Trophoblast cell (in vitro differentiated cells and primary cell): ENCODE data around the gene CACNA2D1.

Source experiments
- DNase-seq, 2 donors: peaks; one replicate each; pipeline ENCODE4 v3.0.0-alpha.2; 2016
- H2AFZ ChIP-seq: 2 replicates; pipeline ENCODE4 v1.6.1; 2013; ENCODE audit warnings: low read length, moderate library complexity, mild to moderate bottlenecking; ENCODE audit not compliant: insufficient read depth, poor library complexity
- H2AK5ac ChIP-seq: 2 replicates; pipeline ENCODE4 v1.6.1; 2013; ENCODE audit warnings: mild to moderate bottlenecking, low read length
- H2BK120ac ChIP-seq: 2 replicates; pipeline ENCODE4 v1.6.1; 2013; ENCODE audit warnings: low read length, mild to moderate bottlenecking, moderate library complexity; ENCODE audit not compliant: insufficient read depth, poor library complexity
- H2BK12ac ChIP-seq: 2 replicates; pipeline ENCODE4 v1.6.1; 2013; ENCODE audit warnings: mild to moderate bottlenecking, low read length, moderate library complexity
- H2BK5ac ChIP-seq: 2 replicates; pipeline ENCODE4 v1.6.1; 2013; ENCODE audit warnings: low read length, low read depth, moderate library complexity, mild to moderate bottlenecking; ENCODE audit not compliant: poor library complexity
- H3K14ac ChIP-seq: 2 replicates; pipeline ENCODE4 v1.6.1; 2013; ENCODE audit warnings: mild to moderate bottlenecking, low read length
- H3K18ac ChIP-seq: 2 replicates; pipeline ENCODE4 v1.6.1; 2013; ENCODE audit warnings: mild to moderate bottlenecking, low read length
- H3K23ac ChIP-seq: 2 replicates; pipeline ENCODE4 v1.6.1; 2013; ENCODE audit warnings: low read length
- H3K27ac ChIP-seq: 2 replicates; pipeline ENCODE4 v1.5.1; 2013; ENCODE audit warnings: low read depth, mild to moderate bottlenecking, inconsistent platforms, low read length, moderate library complexity
- H3K27me3 ChIP-seq: 2 replicates; pipeline ENCODE4 v1.6.1; 2013; ENCODE audit warnings: inconsistent platforms, mild to moderate bottlenecking, low read length, moderate library complexity; ENCODE audit not compliant: insufficient read depth
- H3K36me3 ChIP-seq, 2 experiments: 1 replicate in 1 of 2; 2 replicates in 1 of 2; pipeline ENCODE4 v1.6.1; 2013; ENCODE audit warnings: low read length in 2 of 2, mild to moderate bottlenecking in 2 of 2, moderate library complexity in 1 of 2; ENCODE audit not compliant: insufficient read depth in 2 of 2, control insufficient read depth in 1 of 2
- H3K4ac ChIP-seq: 2 replicates; pipeline ENCODE4 v1.6.1; 2013; ENCODE audit warnings: low read depth, mild to moderate bottlenecking, low read length, moderate library complexity
- H3K4me1 ChIP-seq, 2 experiments: 1 replicate in 1 of 2; 2 replicates in 1 of 2; pipeline ENCODE4 v1.6.1; 2013; ENCODE audit warnings: low read length in 2 of 2, mild to moderate bottlenecking in 2 of 2, moderate library complexity in 1 of 2; ENCODE audit not compliant: insufficient read depth in 2 of 2, control insufficient read depth in 1 of 2
- H3K4me2 ChIP-seq: 2 replicates; pipeline ENCODE4 v1.6.1; 2013; ENCODE audit warnings: inconsistent platforms, mild to moderate bottlenecking, low read length, moderate library complexity
- H3K4me3 ChIP-seq: 2 replicates; pipeline ENCODE4 v1.5.1; 2013; ENCODE audit warnings: mild to moderate bottlenecking, low read depth, low read length, inconsistent platforms
- H3K79me1 ChIP-seq: one replicate; pipeline ENCODE4 v1.6.1; 2013; ENCODE audit warnings: low read length
- H3K79me2 ChIP-seq: 2 replicates; pipeline ENCODE4 v1.6.1; 2013; ENCODE audit warnings: low read length, mild to moderate bottlenecking; ENCODE audit not compliant: control insufficient read depth, insufficient read depth, poor library complexity
- H3K9ac ChIP-seq: 2 replicates; pipeline ENCODE4 v1.6.1; 2013; ENCODE audit warnings: mild to moderate bottlenecking, low read length
- H3K9me3 ChIP-seq: 2 replicates; pipeline ENCODE4 v1.6.1; 2013; ENCODE audit warnings: low read depth, mild to moderate bottlenecking, control low read depth, inconsistent platforms, low read length; ENCODE audit not compliant: insufficient read depth
- H4K12ac ChIP-seq: 2 replicates; pipeline ENCODE4 v1.6.1; 2013; ENCODE audit warnings: low read depth, mild to moderate bottlenecking, low read length, moderate library complexity
- H4K8ac ChIP-seq: 2 replicates; pipeline ENCODE4 v1.6.1; 2013; ENCODE audit warnings: low read depth, mild to moderate bottlenecking, low read length, moderate library complexity
- H4K91ac ChIP-seq: one replicate; pipeline ENCODE4 v1.6.1; 2013; ENCODE audit warnings: low read depth, mild to moderate bottlenecking, low read length, moderate library complexity
- WGBS: extraction: QIAGEN DNeasy Blood & Tissue Kit; methylation state at CpG from one replicate; pipeline ENCODE4 v1.1.7; 2013; ENCODE audit warnings: missing lambda C conversion rate; ENCODE audit not compliant: insufficient read length, insufficient coverage; ENCODE audit errors: extremely low coverage; 5-methylcytosine and 5-hydroxymethylcytosine counted together

The CACNA2D1 gene

GRCh38 chr7:82442492-82443035 lies 1.0 kb downstream of the CACNA2D1 start:
- Histone ChIP-seq H3K14ac (no peak overlapping the region), H3K9ac (no peak overlapping the region), H2BK12ac (no peak overlapping the region), H3K23ac (no peak overlapping the region), H4K8ac (no peak overlapping the region), H3K27ac (no peak overlapping the region), H4K91ac (no peak overlapping the region), H2AK5ac (no peak overlapping the region), H3K18ac (no peak overlapping the region), H3K79me1 (peaks cover 6% of the 10 kb centered on the region), H2BK120ac (no peak overlapping the region), H3K27me3 (no peaks in the 10 kb centered on the region), H3K4me3 (peak overlapping the region; percentile 86), H4K12ac (no peak overlapping the region), H3K9me3 (no peaks in the 10 kb centered on the region), H3K4me2 (peak overlapping the region; percentile 80), H3K79me2 (peaks cover 5% of the 10 kb centered on the region), H3K36me3 (no peaks in the 10 kb centered on the region), H3K4me1 (peaks cover 0 to 4% of the 10 kb centered on the region in 2 experiments), H3K4ac (no peak overlapping the region), H2AFZ (peak overlapping the region; percentile 99), H2BK5ac (no peak overlapping the region)
- WGBS, result no CpG with 5 or more reads among the region's 22 CpGs
- no peak for DNase-seq

- no peak overlapping the region for H2AFZ ChIP-seq
- no peak overlapping the region for H3K4ac ChIP-seq
- peaks cover 6% of the 10 kb centered on the region for H3K79me1 ChIP-seq
- no peak overlapping the region for H3K27ac ChIP-seq
- no peak overlapping the region for H3K4me3 ChIP-seq
- no peak overlapping the region for H3K9ac ChIP-seq
- no peak overlapping the region for H3K23ac ChIP-seq
- H3K4me1 ChIP-seq, result peaks cover 0 to 4% of the 10 kb centered on the region in 2 experiments
- H2BK120ac ChIP-seq, result no peak overlapping the region
- no peak overlapping the region for H2AK5ac ChIP-seq
- H4K91ac ChIP-seq, result no peak overlapping the region
- no peak for DNase-seq
- no CpG with 5 or more reads among the region's 9 CpGs for WGBS
- no peak overlapping the region for H3K18ac ChIP-seq
- peak overlapping the region; percentile 47 for H3K4me2 ChIP-seq
- no peak overlapping the region for H4K12ac ChIP-seq
- H2BK12ac ChIP-seq, result no peak overlapping the region
- no peaks in the 10 kb centered on the region for H3K9me3 ChIP-seq
- peaks cover 5% of the 10 kb centered on the region for H3K79me2 ChIP-seq
- H2BK5ac ChIP-seq, result no peak overlapping the region
- H3K27me3 ChIP-seq, result no peaks in the 10 kb centered on the region
- no peak overlapping the region for H3K14ac ChIP-seq
- H4K8ac ChIP-seq, result no peak overlapping the region
- no peaks in the 10 kb centered on the region for H3K36me3 ChIP-seq
These were observed 1.7 kb downstream of the CACNA2D1 start for GRCh38 chr7:82441669-82442478.

GRCh38 chr7:82438521-82438920 lies 5.1 kb downstream of the CACNA2D1 start:
- Histone ChIP-seq H3K4ac (no peak overlapping the region), H3K4me3 (no peak overlapping the region), H3K36me3 (no peaks in the 10 kb centered on the region), H3K27me3 (no peaks in the 10 kb centered on the region), H2BK120ac (no peak overlapping the region), H2AFZ (no peak overlapping the region), H4K12ac (no peak overlapping the region), H4K8ac (no peak overlapping the region), H2BK12ac (no peak overlapping the region), H3K79me1 (peaks cover 5% of the 10 kb centered on the region), H2BK5ac (no peak overlapping the region), H4K91ac (no peak overlapping the region), H3K4me2 (no peak overlapping the region), H3K18ac (no peak overlapping the region), H3K4me1 (no peaks in the 10 kb centered on the region), H3K9me3 (no peaks in the 10 kb centered on the region), H3K79me2 (peaks cover 5% of the 10 kb centered on the region), H3K23ac (no peak overlapping the region), H2AK5ac (no peak overlapping the region), H3K14ac (no peak overlapping the region), H3K27ac (no peak overlapping the region), H3K9ac (no peak overlapping the region)
- DNase-seq, result no peak
- no CpG with 5 or more reads among the region's 5 CpGs for WGBS

- Histone ChIP-seq H3K4ac (no peak overlapping the region), H3K79me1 (no peaks in the 10 kb centered on the region), H3K9ac (no peak overlapping the region), H3K4me1 (no peaks in the 10 kb centered on the region), H3K4me2 (no peak overlapping the region), H2BK120ac (no peak overlapping the region), H3K14ac (no peak overlapping the region), H3K23ac (no peak overlapping the region), H3K4me3 (no peak overlapping the region), H2BK5ac (no peak overlapping the region), H2AK5ac (no peak overlapping the region), H3K27ac (no peak overlapping the region), H3K27me3 (no peaks in the 10 kb centered on the region), H3K79me2 (no peaks in the 10 kb centered on the region), H4K12ac (no peak overlapping the region), H2BK12ac (no peak overlapping the region), H4K91ac (no peak overlapping the region), H3K36me3 (no peaks in the 10 kb centered on the region), H3K9me3 (no peaks in the 10 kb centered on the region), H3K18ac (no peak overlapping the region), H2AFZ (no peak overlapping the region), H4K8ac (no peak overlapping the region)
- DNase-seq, result no peak
- WGBS, result no CpG with 5 or more reads among the region's 5 CpGs
These were observed 7.8 kb downstream of the CACNA2D1 start for GRCh38 chr7:82435769-82436168.
